Measurements from ENCODE around the gene GALNT17.

Gene GALNT17

GRCh38 chr7:71563276-71563675 is 431.3 kb downstream of the GALNT17 start:
- H2AFZ ChIP-seq (ENCODE audit: low read length), result no peak overlapping the region
- H4K20me1 ChIP-seq (ENCODE audit: insufficient read depth, low read length, poor library complexity, severe bottlenecking), result no peaks in the 10 kb centered on the region
- H3F3A ChIP-seq (ENCODE audit: low read depth), result no peaks in the 10 kb centered on the region
- no peaks in the 10 kb centered on the region for H3K9me2 ChIP-seq (replicated peaks; ENCODE audit: low read depth, low read length)
- no peaks in the 10 kb centered on the region for H3K4me1 ChIP-seq (ENCODE audit: insufficient read depth, low read length, poor library complexity, severe bottlenecking)
- no peak overlapping the region for H3K4me3 ChIP-seq (ENCODE audit: low read length, poor library complexity, severe bottlenecking)
- no peaks in the 10 kb centered on the region for H3K27me3 ChIP-seq (ENCODE audit: insufficient read depth, low read length, poor library complexity, severe bottlenecking)
- TF ChIP-seq, protein P1, sequence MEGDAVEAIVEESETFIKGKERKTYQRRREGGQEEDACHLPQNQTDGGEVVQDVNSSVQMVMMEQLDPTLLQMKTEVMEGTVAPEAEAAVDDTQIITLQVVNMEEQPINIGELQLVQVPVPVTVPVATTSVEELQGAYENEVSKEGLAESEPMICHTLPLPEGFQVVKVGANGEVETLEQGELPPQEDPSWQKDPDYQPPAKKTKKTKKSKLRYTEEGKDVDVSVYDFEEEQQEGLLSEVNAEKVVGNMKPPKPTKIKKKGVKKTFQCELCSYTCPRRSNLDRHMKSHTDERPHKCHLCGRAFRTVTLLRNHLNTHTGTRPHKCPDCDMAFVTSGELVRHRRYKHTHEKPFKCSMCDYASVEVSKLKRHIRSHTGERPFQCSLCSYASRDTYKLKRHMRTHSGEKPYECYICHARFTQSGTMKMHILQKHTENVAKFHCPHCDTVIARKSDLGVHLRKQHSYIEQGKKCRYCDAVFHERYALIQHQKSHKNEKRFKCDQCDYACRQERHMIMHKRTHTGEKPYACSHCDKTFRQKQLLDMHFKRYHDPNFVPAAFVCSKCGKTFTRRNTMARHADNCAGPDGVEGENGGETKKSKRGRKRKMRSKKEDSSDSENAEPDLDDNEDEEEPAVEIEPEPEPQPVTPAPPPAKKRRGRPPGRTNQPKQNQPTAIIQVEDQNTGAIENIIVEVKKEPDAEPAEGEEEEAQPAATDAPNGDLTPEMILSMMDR (conservative IDR thresholded peaks at IDR 0.05; ENCODE audit: low read length), result no peak
- no peak for TF ChIP-seq EZH2phosphoT487 (IDR thresholded peaks at IDR 0.05; ENCODE audit: borderline replicate concordance)
- no peaks in the 10 kb centered on the region for H3K36me3 ChIP-seq (ENCODE audit: insufficient read depth, low read length)
- no peak overlapping the region for H3K4me2 ChIP-seq (ENCODE audit: low read depth, low read length, poor library complexity, severe bottlenecking)
- no peaks in the 10 kb centered on the region for H3K79me2 ChIP-seq (ENCODE audit: insufficient read depth, low read length)
- H3K9ac ChIP-seq (ENCODE audit: low read depth, low read length, poor library complexity, severe bottlenecking), result no peak overlapping the region
- peaks cover 2% of the 10 kb centered on the region for H3K9me3 ChIP-seq (ENCODE audit: insufficient read depth, low read depth, low read length)

GRCh38 chr7:71566376-71566775 is 434.4 kb downstream of the GALNT17 start:
- no peaks in the 10 kb centered on the region for H4K20me1 ChIP-seq (ENCODE audit: insufficient read depth, low read length, poor library complexity, severe bottlenecking)
- H3K4me3 ChIP-seq (ENCODE audit: low read length, poor library complexity, severe bottlenecking), result no peak overlapping the region
- no peak overlapping the region for H2AFZ ChIP-seq (ENCODE audit: low read length)
- H3K9ac ChIP-seq (ENCODE audit: low read depth, low read length, poor library complexity, severe bottlenecking), result no peak overlapping the region
- no peaks in the 10 kb centered on the region for H3K27me3 ChIP-seq (ENCODE audit: insufficient read depth, low read length, poor library complexity, severe bottlenecking)
- no peaks in the 10 kb centered on the region for H3K36me3 ChIP-seq (ENCODE audit: insufficient read depth, low read length)
- H3K79me2 ChIP-seq (ENCODE audit: insufficient read depth, low read length), result no peaks in the 10 kb centered on the region
- H3K9me3 ChIP-seq (ENCODE audit: insufficient read depth, low read depth, low read length), result peaks cover 10% of the 10 kb centered on the region; the same call in 1 of the 2 replicates
- no peak overlapping the region for H3K4me2 ChIP-seq (ENCODE audit: low read depth, low read length, poor library complexity, severe bottlenecking)
- no peaks in the 10 kb centered on the region for H3K4me1 ChIP-seq (ENCODE audit: insufficient read depth, low read length, poor library complexity, severe bottlenecking)
- no peaks in the 10 kb centered on the region for H3K9me2 ChIP-seq (replicated peaks; ENCODE audit: low read depth, low read length)
- H3F3A ChIP-seq (ENCODE audit: low read depth), result no peaks in the 10 kb centered on the region
- TF ChIP-seq, protein P1 (conservative IDR thresholded peaks at IDR 0.05; ENCODE audit: low read length), result no peak
- no peak for TF ChIP-seq EZH2phosphoT487 (IDR thresholded peaks at IDR 0.05; ENCODE audit: borderline replicate concordance)

DNA sequence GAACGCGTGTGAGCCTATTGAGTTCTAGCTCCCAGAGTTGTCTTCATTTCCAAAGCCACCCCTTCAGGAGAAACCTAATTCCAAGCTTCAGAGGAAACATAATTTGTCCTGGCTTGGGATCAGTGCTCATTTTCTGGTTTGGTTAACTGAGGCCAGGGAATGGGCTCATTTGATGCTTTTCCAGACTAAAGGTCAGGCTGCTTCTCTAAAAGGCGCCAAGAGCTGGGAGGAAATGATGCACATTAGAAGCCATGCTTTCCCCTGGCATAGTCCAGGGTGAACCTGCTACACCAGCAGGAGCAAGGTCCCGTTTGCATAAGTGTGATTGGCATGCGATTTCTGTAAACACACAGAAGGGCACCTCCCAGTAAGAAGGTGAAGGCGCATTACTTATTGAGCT is 435.0 kb downstream of the GALNT17 start:
- no peaks in the 10 kb centered on the region for H3K79me2 ChIP-seq (ENCODE audit: insufficient read depth, low read length)
- no peaks in the 10 kb centered on the region for H3K27me3 ChIP-seq (ENCODE audit: insufficient read depth, low read length, poor library complexity, severe bottlenecking)
- no peaks in the 10 kb centered on the region for H3F3A ChIP-seq (ENCODE audit: low read depth)
- H3K36me3 ChIP-seq (ENCODE audit: insufficient read depth, low read length), result no peaks in the 10 kb centered on the region
- no peak overlapping the region for H3K4me3 ChIP-seq (ENCODE audit: low read length, poor library complexity, severe bottlenecking)
- TF ChIP-seq, protein P1 (conservative IDR thresholded peaks at IDR 0.05; ENCODE audit: low read length), result no peak
- no peak for TF ChIP-seq EZH2phosphoT487 (IDR thresholded peaks at IDR 0.05; ENCODE audit: borderline replicate concordance)
- H2AFZ ChIP-seq (ENCODE audit: low read length), result no peak overlapping the region
- no peak overlapping the region for H3K9ac ChIP-seq (ENCODE audit: low read depth, low read length, poor library complexity, severe bottlenecking)
- H4K20me1 ChIP-seq (ENCODE audit: insufficient read depth, low read length, poor library complexity, severe bottlenecking), result no peaks in the 10 kb centered on the region
- H3K9me2 ChIP-seq (replicated peaks; ENCODE audit: low read depth, low read length), result no peaks in the 10 kb centered on the region
- no peaks in the 10 kb centered on the region for H3K4me1 ChIP-seq (ENCODE audit: insufficient read depth, low read length, poor library complexity, severe bottlenecking)
- no peak overlapping the region for H3K4me2 ChIP-seq (ENCODE audit: low read depth, low read length, poor library complexity, severe bottlenecking)
- peaks cover 10% of the 10 kb centered on the region; the same call in 1 of the 2 replicates for H3K9me3 ChIP-seq (ENCODE audit: insufficient read depth, low read depth, low read length)

All from Loucy (cell line).